NCI-H748 (cell line): ENCODE measurements around the gene LRBA.
A peak's percentile ranks its signal among the peaks of the same experiment; 100 is the strongest.

Experiments used
- DNase-seq: peaks from one replicate; lab custom pipeline; 2025; ENCODE audit not compliant: unreplicated experiment; lab: John Stamatoyannopoulos, UW

Gene LRBA

GRCh38 chr4:150609131-150609530 is 406.0 kb downstream of the LRBA start:
- DNase-seq: no peak

- no peak for DNase-seq
These were observed 414.2 kb downstream of the LRBA start for GRCh38 chr4:150600812-150601445.

GRCh38 chr4:150599547-150599946 is 415.5 kb downstream of the LRBA start:
- no peak for DNase-seq

GRCh38 chr4:150598909-150599308 is 416.2 kb downstream of the LRBA start:
- DNase-seq: no peak

- DNase-seq: peak; percentile 26
These were observed 421.1 kb downstream of the LRBA start for GRCh38 chr4:150593996-150594395.

- no peak for DNase-seq
These were observed 423.2 kb downstream of the LRBA start for GRCh38 chr4:150591904-150592303.

- peak; percentile 6 for DNase-seq
These were observed 423.7 kb downstream of the LRBA start for GRCh38 chr4:150591406-150591805.

- no peak for DNase-seq
These were observed 424.5 kb downstream of the LRBA start for GRCh38 chr4:150590631-150591030.

GRCh38 chr4:150589157-150589556 is 425.9 kb downstream of the LRBA start:
- DNase-seq: no peak

- DNase-seq: no peak
These were observed 426.8 kb downstream of the LRBA start for GRCh38 chr4:150588316-150588715.

- DNase-seq: no peak
These were observed 428.8 kb downstream of the LRBA start for GRCh38 chr4:150586162-150586810.

GRCh38 chr4:150585611-150586010 is 429.5 kb downstream of the LRBA start:
- DNase-seq: no peak

- no peak for DNase-seq
These were observed 430.8 kb downstream of the LRBA start for GRCh38 chr4:150584111-150584915.

GRCh38 chr4:150583287-150584110 is 431.6 kb downstream of the LRBA start:
- DNase-seq: no peak

- DNase-seq: no peak
These were observed 432.2 kb downstream of the LRBA start for GRCh38 chr4:150582873-150583286.

GRCh38 chr4:150582146-150582872 is 432.8 kb downstream of the LRBA start, which contains the start of gene MAB21L2:
Gene MAB21L2, plus strand, starts transcription at chr4:150582151. Its CDS starts 879 bp downstream, at chr4:150583030.
- DNase-seq: no peak

- DNase-seq: no peak
These were observed 433.4 kb downstream of the LRBA start for GRCh38 chr4:150581641-150582051.

GRCh38 chr4:150581056-150581605 is 434.0 kb downstream of the LRBA start:
- DNase-seq: no peak

- no peak for DNase-seq
These were observed 434.8 kb downstream of the LRBA start for GRCh38 chr4:150580306-150580705.
